ENCODE results near the gene NFASC.

NFASC gene

DNA sequence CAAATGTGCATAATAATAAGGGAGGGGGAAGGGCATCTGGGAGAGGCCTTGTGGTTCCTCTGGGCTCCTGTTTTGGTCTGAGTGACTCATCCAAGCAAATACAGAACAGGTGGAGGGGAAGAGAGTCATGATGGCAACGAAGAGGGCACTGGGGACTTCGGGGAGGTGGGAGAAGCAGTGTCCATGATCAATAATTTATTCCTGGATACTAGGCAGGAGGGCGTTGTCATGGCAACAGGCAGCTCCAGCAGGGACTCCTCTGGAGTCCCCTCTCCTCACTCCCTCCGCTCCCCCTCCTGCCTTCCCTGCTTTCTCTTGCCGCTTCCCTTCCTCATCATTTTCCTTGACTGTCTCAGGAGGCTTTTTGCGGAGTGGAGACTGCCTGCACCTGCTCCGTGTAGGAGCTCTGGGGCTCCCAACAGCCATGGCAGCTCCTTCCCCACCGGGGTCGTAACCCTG is 12.3 kb upstream of the NFASC start:
- DNase-seq (ENCODE audit: low read depth in 1 of 2, low spot score in 1 of 2): no peak

DNA sequence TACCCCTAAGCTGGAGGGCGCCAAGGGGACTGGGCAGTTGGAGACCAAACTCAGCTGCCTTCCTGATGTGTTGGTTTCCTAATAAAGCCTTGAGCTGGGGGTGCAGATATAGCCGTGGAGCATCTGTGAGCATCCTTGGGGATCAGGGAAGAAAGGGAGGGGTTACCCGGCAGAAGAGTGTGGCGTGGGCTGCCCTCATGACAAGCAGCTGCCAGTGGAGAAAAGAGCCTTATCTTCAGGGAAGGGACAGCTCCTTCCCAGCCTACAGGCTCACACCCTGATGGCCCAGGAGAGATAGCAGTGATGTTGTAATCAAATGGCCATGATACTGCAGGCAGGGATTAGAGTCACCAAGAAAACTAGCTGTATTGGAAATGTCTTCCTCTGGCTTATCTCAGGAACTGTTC is 10.8 kb upstream of the NFASC start:
- DNase-seq (ENCODE audit: low read depth in 1 of 2, low spot score in 1 of 2): no peak

DNA sequence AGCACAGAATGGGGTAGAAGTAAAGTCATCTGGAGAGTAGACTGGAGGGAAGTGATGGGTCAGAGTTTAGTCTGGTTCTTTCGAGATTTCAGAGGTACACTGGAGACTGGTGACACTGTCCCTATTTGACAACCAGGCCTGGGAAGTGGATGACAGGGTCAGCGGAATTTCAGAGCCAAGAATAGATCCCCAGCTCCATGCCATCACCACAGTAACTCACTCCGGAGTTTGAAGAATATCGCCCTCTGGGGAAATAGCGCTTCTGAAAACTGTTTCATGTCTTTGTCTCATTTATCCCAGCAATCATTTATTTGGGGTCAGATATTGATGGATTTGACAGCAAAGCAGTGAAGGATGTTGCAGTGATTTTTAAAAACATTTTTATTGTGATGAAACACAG is 7.6 kb upstream of the NFASC start:
- no peak for DNase-seq (ENCODE audit: low read depth in 1 of 2, low spot score in 1 of 2)

DNA sequence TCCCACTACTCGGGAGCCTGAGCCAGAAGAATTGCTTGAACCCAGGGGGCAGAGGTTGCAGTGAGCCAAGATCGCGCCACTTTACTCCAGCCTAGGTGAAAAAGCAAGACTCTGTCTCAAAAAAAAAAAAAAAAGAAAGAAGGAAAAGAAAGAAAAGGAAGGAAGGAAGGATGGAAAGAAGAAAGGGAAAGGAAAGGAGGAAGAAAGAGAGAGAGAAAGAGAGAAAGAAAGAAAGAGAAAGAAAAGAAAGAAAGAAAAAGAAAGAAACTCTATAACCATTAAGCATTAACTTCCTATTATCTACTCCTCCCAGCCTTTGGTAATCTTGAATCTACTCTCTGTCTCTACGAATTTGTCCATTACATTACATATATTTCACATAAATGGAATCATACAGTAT is 6.9 kb upstream of the NFASC start:
- no peak for DNase-seq (ENCODE audit: low read depth in 1 of 2, low spot score in 1 of 2)

DNA sequence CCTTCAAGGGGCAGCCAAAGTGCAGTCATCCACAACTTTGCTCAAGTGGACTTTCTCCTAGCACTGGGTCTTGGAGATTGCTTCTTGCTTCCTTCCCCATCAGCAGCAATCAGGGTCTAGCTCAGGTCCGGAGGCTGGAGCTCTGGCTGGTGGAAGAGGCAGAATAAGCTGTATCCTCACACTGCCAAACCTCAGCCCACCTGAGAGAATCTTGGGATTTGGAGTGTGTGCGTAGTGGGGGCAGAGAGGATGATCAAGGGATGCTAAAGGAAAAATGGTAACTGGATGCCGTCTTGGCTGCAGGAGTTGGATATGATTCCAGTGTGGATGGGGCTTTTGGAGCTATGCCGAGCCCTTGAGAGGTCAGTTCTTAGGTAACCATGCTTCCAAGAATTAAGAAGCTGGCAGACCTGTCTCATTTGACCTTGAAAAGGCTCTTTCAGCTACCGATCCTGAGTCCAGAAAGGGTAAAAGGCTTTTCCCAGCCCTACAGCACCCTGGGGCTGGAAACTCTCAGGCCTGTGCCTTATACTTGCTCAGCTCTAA is 4.5 kb upstream of the NFASC start:
- DNase-seq (ENCODE audit: low read depth in 1 of 2, low spot score in 1 of 2): no peak

DNA sequence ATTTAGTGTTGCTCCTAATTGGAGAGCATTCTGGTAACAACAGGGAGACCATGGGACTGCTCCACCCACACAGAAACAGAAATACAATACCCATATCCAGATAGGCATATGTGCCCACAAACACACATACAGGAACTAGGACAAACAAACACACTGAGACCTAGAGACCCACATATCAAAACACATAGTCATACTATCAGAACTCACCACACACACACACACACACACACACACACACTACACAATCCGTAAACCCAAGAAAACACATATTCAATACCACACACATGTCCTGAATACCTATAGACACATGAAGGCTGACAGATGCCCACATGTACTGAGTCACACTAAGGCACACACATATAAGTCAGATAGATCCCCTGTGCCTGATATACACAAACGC is 3.5 kb upstream of the NFASC start:
- DNase-seq (ENCODE audit: low read depth in 1 of 2, low spot score in 1 of 2): no peak

DNA sequence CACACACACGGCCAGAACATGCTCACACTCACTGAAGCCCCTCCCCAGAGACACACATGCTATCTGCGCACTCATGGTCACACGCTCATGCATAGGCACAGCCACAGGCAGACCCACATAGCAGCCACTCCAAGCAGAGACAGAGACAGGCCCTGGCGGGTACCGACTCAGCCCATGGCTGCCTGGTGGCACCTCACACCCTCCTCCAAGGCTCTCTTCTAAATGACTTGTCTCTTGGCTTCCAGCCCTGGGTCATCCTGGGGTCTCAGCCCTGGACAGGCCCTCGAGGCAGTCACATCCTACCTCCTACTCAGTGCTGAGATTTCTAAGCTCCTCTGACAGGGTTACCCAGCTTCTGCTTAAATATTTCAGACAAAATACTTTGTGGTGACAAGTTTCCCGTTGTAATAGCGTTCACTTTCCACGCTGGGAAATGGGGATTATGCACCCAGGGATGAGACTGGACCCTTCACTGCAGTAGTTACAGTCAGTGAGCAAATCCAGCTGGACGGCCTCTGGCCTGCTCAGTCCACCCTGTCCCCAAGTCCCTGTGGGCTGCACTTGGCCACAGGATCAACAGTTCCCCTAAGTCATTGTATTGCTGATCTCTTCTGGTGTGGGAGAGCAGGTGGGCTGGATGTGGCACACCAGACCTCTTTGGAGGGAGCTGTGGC is 2.9 kb upstream of the NFASC start:
- DNase-seq (ENCODE audit: low read depth in 1 of 2, low spot score in 1 of 2): no peak

DNA sequence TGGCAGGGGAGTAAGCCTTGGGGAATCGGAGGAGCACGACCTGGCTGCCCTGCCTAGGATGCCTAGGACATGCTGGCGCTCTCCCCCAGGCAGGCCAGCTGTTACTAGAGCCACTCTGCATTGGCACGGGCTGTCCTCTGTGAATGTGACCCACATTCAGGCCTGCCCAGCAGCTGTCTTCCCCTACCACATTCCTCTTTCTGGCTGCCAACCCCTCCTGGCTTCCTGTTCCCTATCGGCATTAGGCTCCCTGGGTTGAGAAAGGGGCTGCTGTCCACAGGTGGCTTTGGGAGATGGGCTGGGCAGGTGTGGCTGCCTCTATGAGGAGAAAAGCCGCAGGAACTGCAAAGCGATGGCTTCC is 2.3 kb upstream of the NFASC start:
- DNase-seq (ENCODE audit: low read depth in 1 of 2, low spot score in 1 of 2): no peak

DNA sequence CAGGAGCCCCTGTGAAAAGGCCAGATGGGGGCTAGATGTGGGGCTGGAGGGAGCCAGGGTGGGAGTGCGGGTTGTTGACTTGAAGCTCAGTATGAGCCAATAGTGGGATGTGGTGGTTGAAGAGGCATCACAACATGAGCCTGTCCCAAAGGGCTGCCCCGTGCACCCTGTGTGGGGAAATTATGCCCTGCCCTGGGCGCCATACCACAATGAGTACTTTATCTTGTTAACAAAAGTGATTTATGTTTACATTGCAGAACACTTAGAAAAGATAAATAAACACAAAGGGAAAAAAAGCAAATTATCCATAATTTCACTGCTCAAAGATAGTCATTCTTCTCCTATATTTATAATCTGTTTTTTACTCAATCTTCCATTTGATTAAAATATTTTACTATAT is 1.6 kb upstream of the NFASC start:
- no peak for DNase-seq (ENCODE audit: low read depth in 1 of 2, low spot score in 1 of 2)

DNA sequence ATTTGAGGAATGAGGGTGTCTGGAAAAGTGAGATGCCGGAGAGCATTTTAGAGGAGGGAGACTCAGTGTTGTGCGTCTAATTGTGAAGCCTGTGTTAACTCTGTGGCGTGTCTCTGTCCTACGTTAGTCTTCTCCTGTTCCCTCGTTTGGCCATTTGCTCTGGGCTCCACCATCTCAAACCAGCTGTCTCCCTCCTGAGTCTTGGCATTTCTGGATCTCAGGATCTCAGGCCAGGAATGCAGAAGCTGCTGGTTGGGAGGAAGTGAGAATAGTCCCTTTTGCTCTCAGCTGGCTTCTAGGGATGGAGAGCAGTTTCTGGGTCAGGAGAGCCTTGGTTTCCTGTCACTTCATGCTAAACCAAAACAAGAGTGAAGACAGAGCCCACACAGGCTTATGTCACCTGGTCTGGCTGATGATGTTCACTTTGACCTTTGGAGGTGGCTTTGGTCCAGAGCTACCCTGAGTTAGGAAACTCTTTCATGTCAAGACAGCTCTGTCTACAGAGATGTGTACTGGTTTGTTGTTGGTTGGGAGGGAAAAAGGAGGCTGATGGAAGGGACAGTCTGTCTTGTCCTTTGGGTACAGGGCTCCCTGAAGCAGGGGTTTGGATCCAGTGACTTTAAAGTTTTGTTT is 859 bp downstream of the NFASC start:
- no peak for DNase-seq (ENCODE audit: low read depth in 1 of 2, low spot score in 1 of 2)

DNA sequence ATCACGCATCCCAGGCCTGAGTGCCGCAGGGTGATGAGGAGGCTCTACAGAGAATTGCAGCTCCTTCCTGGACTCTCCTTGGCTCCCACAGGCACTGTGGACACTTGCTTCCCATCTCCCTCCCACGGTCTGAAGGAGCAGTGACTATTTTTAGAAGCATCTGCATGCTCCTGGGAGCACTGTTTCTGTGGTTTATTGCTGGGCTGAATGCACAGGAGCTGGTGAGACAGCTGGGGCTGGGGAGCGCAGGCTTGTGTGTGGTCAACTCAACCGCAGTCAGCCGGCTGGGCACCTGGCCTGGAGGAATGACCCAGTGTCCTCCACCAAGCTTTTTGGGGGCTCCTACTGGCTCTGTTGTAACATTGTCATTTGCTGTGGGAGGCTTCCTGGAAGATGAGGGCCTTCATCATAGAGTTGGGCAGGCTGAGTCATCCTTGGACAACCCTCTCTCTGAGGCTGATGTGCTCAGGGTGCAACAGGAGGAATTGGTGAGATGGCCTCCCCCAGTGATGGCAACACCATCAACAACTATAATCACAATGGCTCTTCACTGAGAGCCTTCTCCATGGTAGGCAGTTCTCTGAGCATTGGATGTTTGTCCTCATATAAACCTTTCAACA is 1.7 kb downstream of the NFASC start:
- DNase-seq (ENCODE audit: low read depth in 1 of 2, low spot score in 1 of 2): no peak

DNA sequence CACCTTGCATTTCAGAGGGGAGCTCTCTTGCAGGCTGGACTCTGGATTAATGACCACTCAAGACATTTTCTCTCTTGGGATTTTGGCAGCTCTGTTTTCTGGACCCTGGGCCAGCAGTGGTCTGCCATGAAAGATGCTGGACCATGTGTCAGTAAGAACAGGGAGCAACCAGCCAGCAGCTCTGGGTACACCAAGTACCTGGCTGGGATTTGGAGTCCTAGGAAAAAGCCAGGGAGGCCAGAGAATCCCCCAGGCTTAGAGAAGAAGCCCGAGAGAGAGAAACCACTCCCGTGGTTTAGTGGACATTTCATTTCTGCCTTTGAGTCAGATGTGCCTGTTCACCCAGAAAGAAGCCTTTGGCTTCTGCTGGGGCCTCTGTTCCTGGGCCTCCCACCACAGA is 2.5 kb downstream of the NFASC start:
- no peak for DNase-seq (ENCODE audit: low read depth in 1 of 2, low spot score in 1 of 2)

DNA sequence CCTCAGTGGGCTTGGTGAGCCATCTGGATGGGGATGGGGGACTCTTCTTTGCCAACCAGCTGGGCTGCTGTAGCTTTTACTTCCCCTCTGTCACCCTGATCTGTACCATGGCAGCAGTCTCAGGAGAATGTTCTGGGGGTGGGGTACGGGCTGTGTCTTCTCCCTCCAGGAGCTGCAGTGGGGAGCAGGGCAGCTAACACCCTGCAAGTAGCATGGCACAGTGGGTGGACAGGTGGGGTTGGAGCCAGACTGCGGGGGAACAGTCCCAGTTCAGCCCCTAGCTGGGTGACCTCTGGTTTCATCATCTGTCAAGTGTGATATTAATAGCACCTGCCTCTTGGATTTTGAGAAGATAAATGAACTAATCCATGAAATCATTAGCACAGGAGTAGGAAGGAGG is 3.1 kb downstream of the NFASC start:
- DNase-seq (ENCODE audit: low read depth in 1 of 2, low spot score in 1 of 2): no peak

DNA sequence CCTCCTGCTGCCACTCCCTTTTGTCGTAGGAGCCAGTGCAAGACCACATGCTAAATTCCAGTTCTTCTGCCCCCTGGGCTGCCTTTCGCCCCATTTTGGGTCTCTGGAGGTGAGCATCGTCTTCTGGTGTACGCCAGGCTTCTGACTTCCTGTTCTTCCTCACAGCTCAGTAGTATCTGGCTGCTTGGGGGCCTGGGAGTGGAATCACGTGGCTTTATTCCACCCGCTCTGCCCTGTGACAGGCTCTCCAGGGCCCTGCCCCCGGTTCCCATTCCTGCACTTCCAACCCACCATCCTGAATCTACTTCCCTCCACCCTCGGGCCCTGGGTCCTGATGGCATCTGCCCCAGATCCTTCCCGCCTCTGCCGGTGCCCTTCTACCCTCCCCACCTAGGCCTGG is 3.6 kb downstream of the NFASC start:
- DNase-seq (ENCODE audit: low read depth in 1 of 2, low spot score in 1 of 2): no peak

DNA sequence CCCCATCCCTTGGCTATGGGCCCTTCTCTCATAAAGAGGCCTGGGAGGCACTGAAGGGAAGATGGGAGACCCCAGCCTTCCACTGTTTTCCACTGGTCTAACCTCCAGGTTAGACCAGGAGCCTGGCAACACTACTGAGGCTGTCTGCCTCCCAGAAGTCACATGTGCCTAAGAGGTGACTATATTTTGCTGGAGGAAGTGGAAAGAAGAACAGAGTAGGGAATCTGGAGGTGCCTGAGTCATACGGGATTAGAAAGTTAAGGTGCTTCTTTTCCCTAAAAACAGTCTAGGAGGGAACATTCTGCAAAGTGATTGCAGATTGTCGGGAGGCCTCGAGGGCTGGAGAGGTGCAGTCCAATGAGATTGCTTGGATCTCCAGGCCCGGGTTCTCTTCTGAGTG is 4.6 kb downstream of the NFASC start:
- DNase-seq (ENCODE audit: low read depth in 1 of 2, low spot score in 1 of 2): no peak

DNA sequence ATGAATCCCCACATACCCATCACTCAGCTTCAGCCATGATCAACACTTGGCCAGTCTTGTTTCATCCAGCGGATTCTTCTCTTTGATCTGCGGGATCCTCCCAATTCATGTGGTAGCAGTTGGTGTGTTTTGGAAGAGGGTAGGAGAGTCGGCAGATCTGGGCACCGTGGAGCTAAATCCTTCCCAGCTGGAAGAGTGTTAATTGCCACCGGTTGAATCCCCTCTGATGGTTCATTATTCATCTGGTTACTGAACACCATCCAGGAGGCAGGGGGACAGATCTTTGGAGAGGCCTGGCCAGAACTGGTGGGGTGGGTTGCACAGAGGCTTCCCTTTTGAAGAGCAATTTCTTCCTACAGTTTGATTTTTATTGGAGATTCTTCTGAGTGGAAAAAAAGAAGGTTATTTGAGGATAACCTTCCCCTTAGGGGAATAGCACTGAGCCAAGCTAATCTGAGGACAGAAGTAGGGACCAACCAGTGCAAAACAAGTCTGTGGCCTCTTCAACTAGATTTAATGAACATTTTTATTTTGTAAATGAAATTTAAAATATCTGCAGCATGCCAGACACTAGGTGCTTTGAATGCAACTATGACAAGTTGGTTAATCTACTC is 8.1 kb downstream of the NFASC start:
- no peak for DNase-seq (ENCODE audit: low read depth in 1 of 2, low spot score in 1 of 2)

DNA sequence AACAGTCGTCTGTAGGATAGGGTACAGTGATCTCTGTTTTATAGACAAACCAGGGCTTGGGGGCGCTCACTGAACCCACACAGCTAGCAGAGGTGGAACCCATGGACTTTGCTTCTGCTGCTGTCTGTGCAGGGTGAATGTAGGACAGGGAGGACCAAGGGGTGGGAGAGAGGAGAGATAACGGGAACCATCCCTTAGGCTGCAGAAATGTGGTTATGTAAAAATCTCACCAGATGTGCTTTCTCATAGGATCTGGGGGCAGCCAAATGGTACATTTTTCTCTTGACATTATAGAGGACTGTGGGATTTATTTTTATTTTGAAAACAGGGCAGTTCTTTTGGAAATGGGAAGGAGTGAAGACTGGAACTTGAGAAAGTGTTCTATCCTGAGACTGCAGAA is 8.7 kb downstream of the NFASC start:
- DNase-seq (ENCODE audit: low read depth in 1 of 2, low spot score in 1 of 2): no peak

DNA sequence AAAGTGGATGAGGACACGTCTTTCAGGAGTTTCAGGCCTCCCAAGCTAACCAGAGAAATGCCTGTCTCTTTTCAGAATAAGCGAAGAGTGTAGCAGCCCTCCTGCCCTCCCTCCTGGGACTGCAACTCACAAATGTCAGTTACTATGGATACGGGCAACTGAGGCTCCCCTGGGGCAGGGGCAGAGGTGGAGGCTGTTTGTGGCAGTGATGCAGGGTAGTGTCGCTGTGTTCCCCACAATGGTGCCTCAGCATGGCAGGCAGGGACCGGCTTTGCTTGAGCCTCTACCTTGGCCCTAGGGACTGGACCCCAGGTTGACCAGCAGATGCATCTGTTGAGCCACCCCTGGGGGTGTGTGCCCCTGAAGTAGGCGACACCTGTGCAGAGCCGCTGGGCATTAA is 10.2 kb downstream of the NFASC start:
- no peak for DNase-seq (ENCODE audit: low read depth in 1 of 2, low spot score in 1 of 2)

DNA sequence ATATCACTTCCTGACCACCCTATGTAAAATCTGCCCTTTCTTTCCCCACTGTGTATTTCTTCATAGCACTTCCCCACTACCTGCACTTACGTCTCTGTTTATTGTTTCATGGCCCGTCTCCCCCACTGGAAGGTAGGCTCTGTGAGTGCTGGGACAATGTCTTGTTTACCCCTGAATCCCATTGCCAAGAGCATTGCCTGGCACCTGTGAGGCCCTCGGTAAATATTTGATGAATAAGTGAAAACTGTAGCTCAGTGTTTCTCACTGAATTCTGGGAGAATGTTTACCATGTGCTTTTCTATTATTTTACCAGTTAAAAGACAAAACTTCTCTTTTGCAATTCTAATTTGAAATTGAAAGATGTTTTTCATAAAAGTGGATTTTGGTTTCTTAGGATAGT is 11.8 kb downstream of the NFASC start:
- DNase-seq (ENCODE audit: low read depth in 1 of 2, low spot score in 1 of 2): no peak

DNA sequence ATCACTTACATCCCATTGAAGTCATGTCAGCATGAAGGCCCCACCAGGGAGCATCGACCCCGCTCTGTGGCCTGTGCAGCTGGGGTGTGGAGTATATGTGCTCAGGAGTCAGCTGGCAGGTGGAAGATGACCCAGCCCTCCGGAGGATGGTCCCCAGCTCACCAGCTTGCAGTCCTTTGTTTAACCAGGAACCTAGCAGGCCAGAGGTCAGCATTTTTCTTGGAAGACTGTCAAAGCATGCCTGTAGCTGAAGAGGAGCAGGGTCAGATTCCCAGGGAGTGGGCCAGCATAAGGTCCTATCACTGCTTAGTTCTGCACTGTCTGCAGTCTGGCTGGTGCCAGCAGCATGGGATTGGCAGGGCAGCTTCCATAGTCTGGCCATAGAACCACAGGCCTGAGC is 12.7 kb downstream of the NFASC start:
- DNase-seq (ENCODE audit: low read depth in 1 of 2, low spot score in 1 of 2): no peak

DNA sequence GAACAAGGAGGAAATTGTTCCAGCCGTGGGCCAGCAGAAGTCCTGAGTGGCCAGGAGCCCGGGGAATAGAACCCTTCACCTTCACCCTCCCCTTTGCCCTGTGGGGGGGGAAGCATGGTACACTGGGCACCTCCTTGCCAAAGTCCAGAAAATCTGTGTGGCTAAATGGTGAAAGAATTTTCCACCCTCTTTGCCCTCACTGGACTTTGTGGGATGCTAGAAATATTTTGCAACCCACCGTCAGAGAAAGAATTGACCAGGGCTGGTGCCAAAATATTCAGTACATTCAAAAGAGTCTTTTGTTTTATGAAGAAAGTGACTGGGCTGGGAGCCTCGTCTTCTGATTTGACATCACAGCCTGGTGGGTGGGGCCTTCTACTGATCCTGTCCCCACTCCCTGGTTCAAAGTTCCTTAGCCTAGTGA is 14.6 kb downstream of the NFASC start:
- no peak for DNase-seq (ENCODE audit: low read depth in 1 of 2, low spot score in 1 of 2)

DNA sequence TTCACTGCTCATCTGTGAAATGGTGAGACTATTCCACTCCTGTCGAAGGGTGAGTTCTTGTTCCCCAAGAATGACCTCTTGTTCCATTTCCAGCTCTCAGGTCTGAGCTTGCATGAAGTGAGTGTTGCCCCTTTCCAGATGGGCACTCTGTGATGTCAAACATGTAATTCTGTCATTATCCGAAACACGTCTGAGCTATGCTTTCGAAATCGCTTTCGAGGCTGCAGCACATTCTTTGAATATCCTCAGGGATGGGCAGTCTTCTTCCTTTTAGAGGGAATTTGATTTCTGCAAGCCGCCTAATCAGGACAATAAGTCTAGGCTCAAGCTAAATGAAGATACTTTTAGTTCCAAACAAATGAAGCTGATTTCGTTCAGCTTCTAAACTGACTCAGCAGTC is 15.1 kb downstream of the NFASC start:
- DNase-seq (ENCODE audit: low read depth in 1 of 2, low spot score in 1 of 2): no peak
